HG03439 (cell line): ENCODE results near the gene SPRR5.

ENCODE experiments used
- ATAC-seq: cut with Tn5 transposase; IDR thresholded peaks from one replicate; pipeline ENCODE4 v1.9.1; 2021; ENCODE audit warnings: mild to moderate bottlenecking, moderate library complexity; ENCODE audit not compliant: unreplicated experiment

Gene SPRR5, protein sequence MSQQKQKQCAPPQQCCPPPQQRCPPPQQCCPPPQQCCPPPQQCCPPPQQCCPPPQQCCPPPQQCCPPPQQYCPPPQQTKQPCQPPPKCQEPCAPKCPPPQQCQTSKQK

DNA sequence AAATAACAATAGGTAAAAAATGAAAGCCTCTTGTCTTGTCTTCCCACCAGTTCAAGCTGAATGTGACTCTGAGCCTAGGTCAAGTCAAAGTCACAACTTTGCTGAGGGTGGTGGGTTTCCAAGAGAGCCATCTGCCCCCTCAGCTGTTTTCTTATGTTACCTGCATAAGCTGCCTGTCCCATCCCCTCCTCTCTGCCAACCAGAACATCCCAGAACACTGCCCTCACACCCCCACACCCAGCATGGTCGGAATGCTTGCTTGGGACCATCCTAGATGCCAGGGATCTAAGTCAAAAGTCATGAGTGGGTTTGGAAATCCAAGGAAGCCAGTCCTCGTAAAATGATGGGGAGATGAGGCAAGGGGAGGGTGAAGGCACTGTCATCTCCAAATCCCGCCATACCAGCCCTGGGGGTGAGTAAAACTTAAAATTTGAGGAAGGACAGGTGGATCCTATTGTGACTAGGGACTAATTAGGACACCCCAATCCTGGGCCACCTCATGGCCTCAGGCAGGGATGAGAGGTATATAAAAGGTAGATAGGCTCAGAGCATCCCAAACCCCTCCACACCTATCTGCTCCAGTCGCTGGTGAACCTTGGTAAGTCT lies at the start of gene SPRR5:
SPRR5 (plus strand) TSS at position 556 of the 606 bp plus-strand sequence. CDS start 1,349 bp downstream, outside the sequence.
- ATAC-seq, result no peak

DNA sequence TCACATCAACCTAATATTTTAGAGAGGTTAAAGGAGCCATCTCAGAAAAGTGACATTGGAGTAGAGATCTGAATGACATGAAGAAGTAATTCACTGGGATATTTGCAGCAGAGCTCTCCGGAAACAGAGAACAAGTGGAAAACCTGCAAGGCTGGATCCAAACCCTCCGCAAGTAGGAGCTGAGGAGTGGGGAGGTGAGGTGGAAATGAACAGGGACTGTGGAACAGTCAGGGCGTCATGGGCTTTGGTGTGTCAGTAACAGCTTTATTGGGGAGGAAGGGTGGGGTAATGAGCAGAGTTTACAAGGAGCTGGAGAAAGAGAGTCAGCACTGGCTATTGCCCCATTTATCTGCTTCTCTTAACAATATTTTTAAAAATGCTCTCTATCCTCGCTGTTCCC lies 48.0 kb upstream of the SPRR5 start:
- ATAC-seq, result no peak

DNA sequence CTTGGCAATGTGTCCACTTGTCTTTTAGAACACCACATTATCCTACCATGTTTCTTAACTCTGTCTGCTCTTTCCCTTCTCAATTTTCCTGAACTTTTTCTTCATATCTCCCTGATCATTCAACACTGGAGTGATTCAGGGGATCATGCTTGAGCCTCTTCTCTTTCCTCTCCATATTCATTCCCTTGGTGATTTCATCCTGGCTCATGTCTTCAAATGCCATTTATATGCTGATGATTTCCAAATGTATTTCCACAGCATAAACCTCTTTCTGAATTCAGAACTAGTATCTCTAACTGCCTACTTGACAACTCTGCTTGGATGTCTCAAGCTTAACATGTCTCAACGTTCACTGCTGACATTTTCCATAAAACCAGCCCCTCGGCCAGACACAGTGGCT lies 47.1 kb upstream of the SPRR5 start:
- no peak for ATAC-seq

DNA sequence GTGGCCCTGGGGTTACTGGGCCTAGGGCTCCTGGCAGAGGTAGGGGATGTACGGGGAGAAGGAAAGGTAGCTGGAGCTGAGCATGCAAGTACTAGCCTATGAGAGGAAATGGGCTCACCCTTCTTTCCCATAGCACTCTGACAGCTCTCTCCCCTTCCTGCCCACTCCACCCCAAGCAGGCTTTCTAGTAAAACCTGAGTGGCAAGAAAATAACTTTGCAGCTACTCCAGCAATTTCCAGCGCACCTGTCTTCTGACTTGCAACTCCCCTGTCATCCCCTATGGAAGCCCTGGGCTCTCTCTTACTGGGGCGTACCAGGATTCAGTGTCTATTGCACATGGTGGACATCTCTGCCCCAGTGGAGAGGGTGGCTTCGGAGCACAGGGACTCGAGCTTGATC lies 45.4 kb upstream of the SPRR5 start:
- no peak for ATAC-seq

DNA sequence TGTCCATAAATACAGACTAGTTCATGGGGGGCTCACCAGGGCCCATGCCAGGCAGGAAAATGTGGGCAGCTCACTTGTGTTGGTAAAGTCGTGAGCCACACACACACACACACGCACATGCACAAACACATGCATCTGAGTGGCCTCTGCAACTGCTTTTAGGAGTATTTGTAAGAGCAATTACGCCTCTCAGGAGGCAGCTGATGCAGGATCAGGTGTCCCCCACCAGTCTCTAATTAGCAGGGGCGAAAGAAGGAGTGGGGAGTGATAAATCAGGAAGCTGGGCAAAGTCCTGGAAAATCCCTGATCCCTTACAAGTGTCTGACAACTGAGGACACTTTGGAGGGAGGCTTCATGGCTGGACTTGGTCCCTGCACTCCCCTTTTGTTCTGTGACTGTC lies 44.4 kb upstream of the SPRR5 start:
- no peak for ATAC-seq

DNA sequence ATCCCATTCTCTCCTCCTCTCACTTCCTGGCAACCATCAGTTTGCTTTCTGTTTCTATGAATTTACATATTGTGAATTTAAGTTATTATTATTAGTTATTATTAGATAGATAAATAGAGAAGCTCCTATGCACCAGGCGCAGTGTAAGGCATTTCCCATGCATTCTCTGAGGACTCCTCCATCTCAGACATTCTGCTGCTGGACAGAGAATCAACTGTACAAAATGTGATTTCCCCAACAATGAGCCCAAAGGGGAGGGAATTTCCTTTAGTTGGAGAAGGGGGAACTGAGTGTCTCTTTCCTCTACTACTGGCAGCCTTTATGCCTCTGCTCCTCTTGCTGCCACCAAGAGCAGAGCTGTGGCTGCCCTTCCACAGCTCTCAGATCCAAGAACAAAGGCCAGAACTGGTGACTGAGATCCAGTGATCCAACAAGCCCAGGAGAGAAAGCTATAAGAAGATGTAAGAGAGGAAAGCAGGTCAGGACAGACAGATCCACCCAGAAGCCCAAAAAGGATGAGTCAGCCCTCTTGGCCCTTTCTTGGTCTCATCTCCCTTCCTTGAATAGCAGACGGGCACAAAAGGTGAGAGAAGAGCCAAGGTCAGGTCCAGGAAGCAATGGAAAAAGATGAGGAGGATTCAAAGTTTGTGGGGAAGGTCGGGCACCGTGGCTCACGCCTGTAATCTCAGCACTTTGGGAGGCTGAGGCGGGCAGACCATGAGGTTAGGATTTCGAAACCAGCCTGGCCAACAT lies 42.1 kb upstream of the SPRR5 start:
- ATAC-seq, result no peak

DNA sequence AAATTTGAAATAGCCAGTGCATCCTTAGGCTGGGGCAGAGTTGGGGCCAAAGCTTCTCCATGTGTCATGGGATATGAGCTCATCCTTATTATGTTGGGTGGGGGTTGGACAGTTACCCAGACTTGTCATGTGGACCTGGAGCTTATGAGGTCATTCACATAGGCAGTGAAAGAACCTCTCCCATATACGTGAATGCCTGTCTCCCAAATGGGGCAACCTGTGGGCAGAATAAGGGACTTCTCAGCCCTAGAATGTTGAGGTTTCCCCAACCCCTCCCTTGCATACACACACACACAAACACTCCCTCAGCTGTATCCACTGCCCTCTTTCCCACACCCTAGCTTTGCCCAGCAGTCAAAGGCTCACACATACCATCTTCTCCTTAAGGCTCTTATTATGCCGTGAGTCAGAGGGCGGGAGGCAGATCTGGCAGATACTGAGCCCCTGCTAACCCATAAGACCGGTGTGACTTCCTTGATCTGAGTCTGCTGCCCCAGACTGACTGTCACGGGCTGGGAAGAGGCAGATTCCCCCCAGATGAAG lies 40.9 kb upstream of the SPRR5 start:
- no peak for ATAC-seq

DNA sequence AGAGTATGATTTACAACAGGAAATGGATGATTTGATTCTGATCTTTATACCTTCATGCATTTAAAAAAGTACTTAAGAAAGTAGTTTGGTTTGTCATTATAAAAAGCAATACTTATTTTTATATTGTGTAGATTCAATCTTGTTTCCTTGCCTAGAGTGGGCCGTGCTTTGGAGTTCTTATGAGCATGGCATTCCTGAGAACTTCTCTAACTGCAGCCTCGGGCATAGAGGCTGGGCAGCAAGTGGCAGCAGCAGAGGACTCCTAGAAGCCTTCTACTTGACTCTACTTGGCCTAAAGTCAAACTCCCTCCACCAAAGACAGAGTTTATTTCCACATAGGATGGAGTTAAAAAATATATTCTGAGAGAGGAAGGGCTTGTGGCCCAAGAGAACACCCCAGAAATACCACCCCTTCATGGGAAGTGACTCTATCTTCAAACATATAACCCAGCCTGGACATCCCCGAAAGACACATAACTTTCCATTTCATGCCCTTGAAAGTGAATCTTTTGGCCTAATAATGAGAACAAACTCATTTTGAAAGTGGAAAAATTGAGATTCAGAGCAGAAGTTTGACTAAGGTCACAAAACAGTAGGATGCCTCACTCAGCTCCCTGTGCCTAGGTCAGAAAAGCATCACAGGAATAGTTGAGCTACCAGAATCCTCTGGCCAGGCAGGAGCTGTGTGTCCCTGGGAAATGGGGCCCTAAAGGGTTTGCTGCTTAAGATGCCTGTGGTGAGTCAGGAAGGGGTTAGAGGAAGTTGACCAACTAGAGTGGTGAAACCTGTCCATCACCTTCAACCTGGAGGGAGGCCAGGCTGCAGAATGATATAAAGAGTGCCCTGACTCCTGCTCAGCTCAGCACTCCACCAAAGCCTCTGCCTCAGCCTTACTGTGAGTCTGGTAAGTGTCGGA lies 39.1 kb upstream of the SPRR5 start, which contains the start of gene IVL:
IVL (plus strand) TSS at position 861 of the 916 bp plus-strand sequence. CDS start 1,252 bp downstream, outside the sequence.
- ATAC-seq, result no peak

DNA sequence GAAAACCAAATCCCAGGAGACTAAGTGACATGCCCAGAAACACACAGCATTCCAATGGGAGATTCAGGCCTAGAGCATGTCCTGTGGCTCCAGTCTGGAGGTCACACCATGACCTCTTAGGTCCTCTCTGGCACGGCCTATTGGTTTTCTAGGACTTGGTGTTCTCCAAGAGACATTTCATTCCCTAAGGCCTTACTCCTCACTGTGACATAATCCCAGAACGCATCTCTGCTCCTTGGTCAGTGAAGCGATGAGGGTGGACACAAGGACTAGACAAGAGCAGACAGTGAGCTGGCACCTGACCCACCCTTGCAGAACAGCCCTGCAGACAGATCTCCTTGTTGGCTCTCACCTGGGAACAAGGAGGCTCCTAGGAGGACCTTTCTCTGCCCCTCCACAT lies 37.8 kb upstream of the SPRR5 start:
- ATAC-seq, result no peak

DNA sequence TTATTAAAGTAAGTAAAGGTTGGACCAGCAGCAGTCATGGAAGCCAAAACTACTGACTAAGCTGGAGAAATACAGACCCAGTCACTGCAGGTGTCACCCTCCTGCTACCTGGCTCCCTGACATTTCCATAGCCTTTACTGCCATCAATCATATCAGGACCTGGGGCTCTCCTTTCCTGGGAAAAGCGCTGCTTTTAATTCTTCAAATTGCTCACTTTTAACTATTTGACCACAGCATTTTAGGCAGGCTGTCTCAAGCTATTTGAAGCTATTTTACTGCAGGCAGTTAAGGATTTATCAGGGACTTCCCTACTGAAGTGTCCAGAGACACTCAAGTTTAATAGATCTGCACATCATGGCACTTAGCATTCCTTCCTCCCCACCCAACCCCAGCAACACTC lies 34.5 kb upstream of the SPRR5 start:
- ATAC-seq, result no peak

DNA sequence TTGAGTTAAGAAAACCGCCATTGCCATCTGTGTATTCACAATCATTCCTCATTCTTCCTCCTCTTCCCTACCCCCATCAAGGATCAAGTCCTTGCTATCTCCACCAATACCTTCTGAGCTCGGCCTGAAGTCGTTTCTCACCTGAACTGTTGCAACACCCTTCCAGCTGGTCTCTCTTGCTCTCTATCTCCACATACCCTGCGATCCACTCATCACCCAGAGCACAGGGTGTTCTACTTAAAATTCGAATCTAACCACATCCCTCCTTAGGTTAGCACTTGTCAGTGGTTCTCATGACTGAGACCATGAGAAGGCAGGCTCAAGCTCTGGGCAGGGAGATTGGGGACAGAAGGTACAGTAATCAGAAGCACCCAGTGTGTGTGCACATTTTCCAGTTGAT lies 34.1 kb upstream of the SPRR5 start:
- no peak for ATAC-seq

DNA sequence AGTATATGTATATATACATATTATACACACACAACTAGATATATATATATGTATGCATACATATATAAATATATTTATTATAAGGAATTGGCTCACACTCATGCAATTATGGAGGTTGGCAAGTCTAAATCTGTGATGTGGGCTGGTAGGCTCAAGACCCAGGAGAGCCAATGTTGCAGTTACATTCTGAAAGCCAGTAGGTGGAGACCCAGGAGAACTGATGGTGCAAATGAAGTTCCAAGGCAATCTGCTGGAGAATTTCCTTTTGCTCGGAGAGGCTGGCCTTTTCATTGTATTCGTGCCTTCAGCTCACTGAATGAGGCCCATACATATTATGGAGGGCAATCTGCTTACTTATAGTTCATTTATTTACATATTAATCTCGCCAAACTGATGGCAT lies 29.2 kb upstream of the SPRR5 start:
- ATAC-seq, result no peak

DNA sequence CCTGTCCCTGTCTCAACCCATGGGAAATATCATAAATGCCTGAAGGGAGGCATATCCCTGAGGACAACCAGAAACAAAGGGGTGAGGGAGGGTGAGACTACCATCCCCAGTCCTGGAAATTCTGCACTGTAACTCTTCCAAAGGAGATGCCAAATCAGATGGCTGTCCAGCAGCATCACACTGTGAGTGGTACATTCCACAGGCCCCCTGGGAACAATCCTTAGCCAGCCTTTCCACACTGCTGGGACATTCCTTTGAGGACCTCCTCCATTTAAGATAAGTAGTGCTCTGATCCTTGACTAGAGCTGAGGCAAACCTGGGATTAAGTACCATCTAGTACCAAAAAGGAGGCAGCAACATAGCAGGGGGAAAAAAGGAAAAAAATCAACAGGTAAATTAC lies 27.9 kb upstream of the SPRR5 start:
- no peak for ATAC-seq

DNA sequence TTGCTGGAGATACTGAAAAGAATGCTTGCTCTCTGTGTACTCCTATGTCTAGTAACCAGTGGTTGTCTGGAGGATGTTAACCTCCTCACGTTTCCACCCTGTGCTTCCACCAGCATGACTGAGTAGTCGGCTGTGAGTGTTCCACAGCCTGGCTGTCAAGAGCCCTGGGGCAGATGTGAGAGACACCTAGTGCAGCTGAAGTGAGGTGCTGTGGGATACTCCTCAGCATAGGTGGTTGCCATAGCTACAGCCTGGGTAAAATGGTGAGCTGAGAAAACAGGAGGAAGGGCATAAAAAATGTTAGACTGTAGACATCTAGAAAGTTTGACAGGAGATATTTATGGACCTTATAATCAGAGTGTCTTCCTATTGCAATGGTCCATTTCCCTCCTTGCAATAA lies 22.8 kb upstream of the SPRR5 start:
- no peak for ATAC-seq

DNA sequence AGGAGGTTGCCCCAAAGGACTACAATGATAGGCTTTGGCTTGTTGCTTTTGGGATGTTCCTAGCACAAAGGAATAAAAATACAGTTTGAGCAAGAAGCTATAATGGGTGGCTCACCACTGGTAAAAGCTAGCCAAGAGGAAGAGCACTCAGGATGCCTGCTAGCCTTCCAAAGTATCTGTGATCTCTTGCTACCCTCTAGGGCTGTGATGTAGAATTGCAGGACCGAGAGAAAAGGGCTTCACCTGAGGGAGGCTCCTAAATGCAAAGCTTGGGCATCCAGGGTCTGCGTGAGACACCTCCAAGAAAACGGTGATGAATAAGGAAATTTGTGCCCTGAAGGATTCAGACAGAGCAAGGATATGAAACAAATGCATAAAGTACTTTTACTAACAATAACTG lies 20.9 kb upstream of the SPRR5 start:
- no peak for ATAC-seq

DNA sequence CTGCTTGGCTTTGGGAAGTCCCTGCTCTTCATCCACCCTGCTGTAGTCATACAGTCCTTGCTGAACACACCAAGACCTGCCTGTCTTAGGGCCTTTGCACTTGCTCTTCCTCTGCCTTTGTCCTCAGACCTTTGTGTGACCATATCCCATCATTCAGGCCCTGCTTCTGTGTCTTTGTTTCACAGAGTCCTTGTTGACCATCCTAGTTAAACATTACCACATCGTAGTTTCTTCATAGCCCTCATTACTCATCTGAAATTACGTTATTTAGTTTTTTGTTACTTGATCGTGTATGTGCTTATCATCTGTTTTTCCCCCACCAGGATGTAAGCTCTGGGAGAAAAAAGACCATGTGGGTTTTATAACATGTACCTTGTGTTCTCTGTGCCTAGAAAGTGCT lies 18.3 kb upstream of the SPRR5 start:
- ATAC-seq, result no peak

DNA sequence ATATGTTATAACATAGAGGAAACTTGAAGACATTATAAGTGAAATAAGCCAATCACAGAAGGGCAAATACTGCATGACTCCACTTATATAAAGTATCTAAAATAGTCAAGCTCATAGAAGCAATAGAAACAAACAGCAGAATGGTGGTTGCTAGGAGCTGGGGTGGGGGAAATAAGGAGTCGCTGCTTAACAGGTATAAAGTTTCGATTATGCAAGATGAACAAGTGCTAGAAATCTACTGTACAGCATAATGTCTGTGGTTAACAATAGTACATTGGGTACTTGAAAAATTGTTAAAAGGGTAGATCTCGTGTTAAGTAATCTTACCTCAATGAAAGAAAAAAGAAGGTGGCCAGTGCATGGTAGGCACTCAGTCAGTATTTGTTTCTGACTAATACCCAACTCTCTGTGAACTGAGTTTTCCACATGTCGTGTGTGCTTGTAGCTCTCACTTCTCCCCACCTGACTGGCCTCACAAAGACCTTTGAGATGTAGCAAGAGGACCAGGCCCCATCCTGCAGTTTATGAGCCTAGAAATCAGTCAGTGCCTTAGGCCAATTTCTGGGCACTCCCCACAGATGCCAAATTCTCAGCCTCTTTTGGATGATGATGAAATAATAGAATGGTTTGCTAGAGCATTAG lies 14.7 kb upstream of the SPRR5 start:
- no peak for ATAC-seq

DNA sequence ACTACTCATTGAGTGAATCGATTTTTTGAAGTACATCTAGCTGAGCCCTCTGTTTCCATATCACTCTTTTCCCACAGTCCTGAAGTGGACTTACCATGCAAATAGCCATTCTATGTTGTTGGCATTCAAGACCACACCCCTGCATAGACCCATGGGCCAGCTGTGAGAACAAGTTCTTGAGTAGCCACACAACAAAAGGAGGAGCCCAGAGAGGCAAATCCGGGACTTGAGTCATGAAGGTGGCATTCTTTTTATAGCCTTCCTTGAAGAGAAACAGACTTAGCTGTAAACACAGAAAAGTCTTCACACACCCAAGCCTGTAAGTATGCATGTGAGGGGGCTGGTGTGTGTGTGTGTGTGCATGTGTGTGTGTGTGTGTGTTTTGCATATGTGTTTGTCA lies 13.8 kb upstream of the SPRR5 start:
- ATAC-seq, result no peak

DNA sequence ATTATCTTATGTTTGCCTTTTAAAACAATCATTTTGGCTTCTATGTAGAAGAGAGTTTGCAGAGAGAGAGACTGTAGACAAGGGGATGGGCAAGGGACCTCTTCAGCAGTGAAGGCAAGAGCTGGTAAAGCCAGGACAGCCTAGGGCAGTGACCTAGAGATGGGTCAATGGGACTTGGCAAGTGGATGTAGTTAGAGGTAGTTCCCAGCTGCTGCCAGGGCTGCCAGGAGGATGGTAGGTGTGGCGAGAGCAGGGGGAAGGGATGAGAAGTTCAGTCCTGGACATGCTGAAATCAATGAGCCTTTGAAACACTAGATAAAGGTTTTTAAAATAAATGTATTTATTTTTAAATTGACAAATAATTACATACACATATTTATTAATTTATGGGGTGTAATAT lies 6.4 kb upstream of the SPRR5 start:
- no peak for ATAC-seq

DNA sequence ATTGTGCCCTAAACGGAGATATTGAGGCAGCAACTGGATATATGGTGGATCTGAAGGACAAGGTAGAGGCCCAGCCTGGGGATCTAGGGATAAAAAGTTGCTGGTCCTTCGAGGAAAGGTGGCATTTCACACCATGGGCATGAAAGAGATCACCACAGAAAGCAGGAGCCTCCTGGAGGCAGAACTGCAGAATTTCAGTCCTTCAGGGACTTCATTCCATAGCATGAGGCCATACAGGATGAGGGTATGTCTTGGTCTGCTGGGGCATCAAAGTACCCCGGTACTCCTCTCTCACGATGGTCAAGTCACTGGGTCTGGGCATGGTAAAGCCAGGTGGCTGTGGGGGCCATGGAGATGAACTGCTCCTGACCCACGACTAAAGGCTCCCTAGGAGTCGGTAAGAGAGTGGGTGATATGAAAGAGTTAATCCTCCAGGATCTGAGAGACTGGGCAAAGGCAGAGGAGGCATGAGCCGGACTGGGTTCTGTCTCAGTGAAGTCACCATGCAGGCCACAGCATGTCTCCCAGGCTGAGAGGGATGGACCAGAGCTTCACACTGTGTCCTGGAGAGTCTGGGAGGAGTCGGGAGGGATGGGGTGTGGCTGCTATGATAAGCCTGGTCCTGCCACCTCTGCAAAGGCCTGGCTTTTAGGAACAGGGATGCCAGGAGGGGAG lies 5.8 kb upstream of the SPRR5 start:
- ATAC-seq, result no peak
